ENCODE measurements around the gene HPN.

The HPN gene

DNA sequence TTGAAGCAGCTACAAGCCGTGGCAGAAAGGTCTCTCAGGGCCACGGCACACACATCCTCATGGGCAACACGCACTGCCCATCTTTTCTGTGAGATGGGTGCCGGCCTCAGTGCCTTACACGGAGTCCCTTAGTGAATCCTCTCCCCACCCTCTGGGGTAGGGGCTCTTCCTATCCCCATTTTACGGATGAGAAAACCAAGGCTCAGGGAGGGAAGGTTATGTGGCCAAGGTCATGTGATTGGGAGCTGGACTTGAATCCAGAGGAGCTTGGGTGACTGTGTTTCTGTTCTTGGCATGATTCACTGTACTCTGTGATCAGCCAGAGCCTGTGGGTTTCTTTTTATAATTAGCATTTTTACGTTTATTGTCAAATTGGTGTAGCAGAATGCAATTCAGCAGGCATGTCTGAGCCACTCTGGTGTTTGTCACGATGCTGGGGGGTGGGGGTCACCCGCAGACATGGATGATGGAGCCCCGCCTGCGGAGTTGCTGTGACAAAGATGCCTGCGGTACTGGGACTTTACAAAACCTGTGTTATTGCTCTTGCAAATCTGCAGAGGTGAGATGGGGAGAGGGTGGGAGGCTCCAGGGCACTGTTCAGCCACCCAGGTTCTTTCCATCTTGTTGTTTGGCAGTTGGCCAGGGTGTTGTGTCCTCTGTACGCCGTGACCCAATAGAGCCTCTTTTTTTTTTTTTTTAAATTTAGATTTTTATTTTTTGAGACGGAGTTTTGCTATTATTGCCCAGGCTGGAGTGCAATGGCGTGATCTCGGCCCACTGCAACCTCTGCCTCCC, 6.7 kb upstream of the HPN start:
- no peak for DNase-seq (ENCODE audit: low read depth)
- H3K4me3 ChIP-seq (ENCODE audit: low read depth, low read length), result no peak overlapping the region
- TF ChIP-seq CTCF (IDR thresholded peaks at IDR 0.05; ENCODE audit: control insufficient read depth, extremely low read depth, insufficient read depth), result no peak

GRCh38 chr19:35037716-35038622, 3.6 kb upstream of the HPN start:
- H3K4me3 ChIP-seq (ENCODE audit: low read depth, low read length), result no peak overlapping the region
- no peak for TF ChIP-seq CTCF (IDR thresholded peaks at IDR 0.05; ENCODE audit: control insufficient read depth, extremely low read depth, insufficient read depth)
- no peak for DNase-seq (ENCODE audit: low read depth)

DNA sequence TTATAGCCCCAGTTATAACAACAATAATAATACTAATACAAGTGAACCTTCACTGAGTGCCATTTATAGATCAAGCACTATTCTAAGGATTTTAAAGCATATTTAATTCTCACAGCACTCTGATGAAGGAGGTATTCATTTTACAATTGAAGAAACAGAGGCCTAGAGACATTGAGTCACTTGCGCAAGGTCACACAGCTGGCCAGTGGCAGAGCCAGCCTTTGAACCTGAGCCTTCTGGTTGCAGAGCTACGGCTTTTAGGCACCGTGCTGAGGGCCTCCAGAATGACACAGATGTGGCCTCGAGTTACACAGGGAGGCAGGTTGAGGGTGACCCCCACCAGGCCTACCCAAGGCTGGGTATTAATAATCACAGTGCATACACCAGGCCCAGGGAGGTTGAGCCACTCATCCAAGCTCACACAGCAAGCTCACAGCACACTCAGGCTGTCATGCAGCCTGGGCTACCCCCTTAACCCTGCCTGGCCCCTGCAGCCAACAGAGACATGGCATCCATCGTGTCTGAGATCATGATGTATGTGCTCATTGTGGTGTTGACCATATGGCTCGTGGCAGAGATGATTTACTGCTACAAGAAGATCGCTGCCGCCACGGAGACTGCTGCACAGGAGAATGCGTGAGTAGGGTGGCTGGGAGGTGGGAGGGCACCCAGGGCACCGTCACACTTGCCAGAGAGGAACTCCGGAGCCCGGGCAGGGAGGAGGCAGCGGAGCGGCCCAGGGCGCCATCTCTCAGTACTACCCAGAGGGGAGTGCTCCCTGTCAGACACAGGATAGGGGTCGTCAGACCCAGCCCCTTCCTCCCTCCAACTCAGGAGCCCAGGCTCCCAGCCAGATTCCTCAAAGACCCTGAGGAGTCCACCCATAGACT, 2.7 kb upstream of the HPN start:
- no peak for TF ChIP-seq CTCF (IDR thresholded peaks at IDR 0.05; ENCODE audit: control insufficient read depth, extremely low read depth, insufficient read depth)
- H3K4me3 ChIP-seq (ENCODE audit: low read depth, low read length), result no peak overlapping the region
- DNase-seq (ENCODE audit: low read depth), result no peak

- DNase-seq (ENCODE audit: low read depth), result no peak
- H3K4me3 ChIP-seq (ENCODE audit: low read depth, low read length), result peak overlapping the region; percentile 2; the same call in 1 of the 2 replicates
- TF ChIP-seq CTCF (IDR thresholded peaks at IDR 0.05; ENCODE audit: control insufficient read depth, extremely low read depth, insufficient read depth), result no peak
Observed at GRCh38 chr19:35039881-35040825, 1.4 kb upstream of the HPN start.

DNA sequence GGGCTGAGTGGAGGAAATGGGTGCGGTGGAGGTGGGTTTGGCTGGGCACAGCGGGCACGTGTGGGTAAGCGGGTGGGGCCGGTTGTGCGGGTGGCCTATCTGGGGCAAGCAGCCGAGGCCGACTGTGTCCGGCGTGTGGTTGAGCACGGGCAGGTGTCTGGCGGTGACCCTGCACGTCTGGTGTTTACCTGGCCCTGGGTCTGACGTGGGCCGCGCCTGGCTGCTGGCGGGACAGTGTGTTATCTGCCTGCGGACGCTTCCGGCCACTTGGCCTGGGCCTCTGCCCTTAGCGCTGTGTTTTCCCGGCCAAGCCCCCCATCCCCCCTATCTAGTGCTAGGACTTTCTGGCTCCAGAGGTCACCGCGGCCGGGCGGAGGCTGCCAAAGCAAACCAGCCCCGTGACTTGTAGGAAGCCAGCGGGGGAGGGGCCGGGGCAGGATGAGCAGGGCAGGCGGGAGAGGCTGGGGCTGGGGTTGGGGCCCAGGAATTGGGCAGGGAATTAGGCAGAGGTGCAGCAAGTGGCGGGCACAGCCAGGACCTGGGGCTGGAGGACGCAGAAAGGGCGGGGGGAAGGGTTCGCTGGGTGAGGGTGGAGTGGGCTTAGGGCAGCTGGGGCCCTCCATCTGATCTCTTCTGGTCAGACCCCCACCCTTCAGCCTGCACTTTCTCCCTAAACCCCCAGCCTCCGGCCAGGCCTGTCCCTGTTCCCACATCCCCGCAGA, 534 bp upstream of the HPN start:
- TF ChIP-seq CTCF (IDR thresholded peaks at IDR 0.05; ENCODE audit: control insufficient read depth, extremely low read depth, insufficient read depth), result no peak
- H3K4me3 ChIP-seq (ENCODE audit: low read depth, low read length), result peak overlapping the region; percentile 99
- peak; percentile 90 for DNase-seq (ENCODE audit: low read depth)

Data from LNCaP clone FGC (cell line).